B cell (primary cell): ENCODE results near the gene PTPRC. TPM values are rescaled to one million over a fixed set of nuclear protein-coding genes. Genes with fewer than 3 reads are reported as not detected.
A peak's percentile ranks its signal among the peaks of the same experiment; 100 is the strongest.

ENCODE experiments used
- ATAC-seq: fragments of 200-7000 bp; cut with Tn5 transposase; one replicate; pipeline ENCODE4 v1.10.0; 2021; ENCODE audit warnings: low read depth, mild to moderate bottlenecking, moderate number of reproducible peaks, moderate library complexity
- CTCF ChIA-PET: fragments of 350-600 bp; sonication (Branson Sonifier 250); formaldehyde crosslinking; loops from one replicate; lab custom pipeline; 2021; ENCODE audit warnings: antibody characterized with exemption, inconsistent platforms; lab: Charles Lee
- POLR2A ChIA-PET: fragments of 350-600 bp; sonication (Branson Sonifier 250); formaldehyde crosslinking; loops from one replicate; lab custom pipeline; 2021; ENCODE audit warnings: antibody characterized with exemption; lab: Charles Lee
- DNase-seq: peaks from one replicate; pipeline ENCODE4 v3.0.0; 2013
- H2AFZ ChIP-seq: 2 replicates; pipeline ENCODE4 v1.6.1; 2012; ENCODE audit warnings: mild to moderate bottlenecking, low read depth, low read length; ENCODE audit not compliant: insufficient read depth, poor library complexity, severe bottlenecking
- H3K27ac ChIP-seq, 2 donors: 1 replicate in 1 of 2; 2 replicates in 1 of 2; pipeline ENCODE4 v1.5.1; 2012 to 2013; ENCODE audit warnings: low read length in 2 of 2, mild to moderate bottlenecking in 2 of 2, moderate library complexity in 1 of 2
- H3K27me3 ChIP-seq, 4 experiments: fragments of 200-600 bp in 1 of 4; sonication (generic) in 1 of 4; replicated peaks in 1 of 4; 1 replicate in 2 of 4; 2 replicates in 2 of 4; pipeline versions ENCODE4 v1.6.1 to v1.7.0; 2013 to 2016; ENCODE audit warnings: low read length in 3 of 4, mild to moderate bottlenecking in 2 of 4, mixed read lengths in 1 of 4, moderate library complexity in 1 of 4; ENCODE audit not compliant: insufficient read depth in 4 of 4, control insufficient read depth in 3 of 4; ENCODE audit errors: control extremely low read depth in 1 of 4
- H3K36me3 ChIP-seq, 2 experiments: replicated peaks in 1 of 2; 1 replicate in 1 of 2; 2 replicates in 1 of 2; pipeline versions ENCODE4 v1.6.1 to v1.7.1; 2013; ENCODE audit warnings: low read length in 1 of 2; ENCODE audit not compliant: insufficient read depth in 2 of 2, control insufficient read depth in 1 of 2; ENCODE audit errors: control extremely low read depth in 1 of 2, extremely low read depth in 1 of 2
- H3K4me1 ChIP-seq, 2 donors: fragments of 200-600 bp in 1 of 2; sonication (generic) in 1 of 2; 1 replicate in 1 of 2; 2 replicates in 1 of 2; pipeline versions ENCODE4 v1.5.1 to v1.6.1; 2013 to 2017; ENCODE audit warnings: low read length in 2 of 2; ENCODE audit not compliant: control insufficient read depth in 2 of 2, insufficient read depth in 2 of 2
- H3K4me2 ChIP-seq: replicated peaks from 2 replicates; pipeline ENCODE3; 2012; ENCODE audit warnings: mild to moderate bottlenecking, low read depth, low read length; ENCODE audit not compliant: poor library complexity, severe bottlenecking
- H3K4me3 ChIP-seq, 5 experiments: fragments of 200-600 bp in 1 of 5; sonication (generic) in 1 of 5; 1 replicate in 3 of 5; 2 replicates in 2 of 5; pipeline versions ENCODE4 v1.5.1 to v1.7.0; 2011 to 2016; ENCODE audit warnings: low read length in 4 of 5, mild to moderate bottlenecking in 4 of 5, low read depth in 2 of 5, control low read depth in 1 of 5, moderate library complexity in 1 of 5; ENCODE audit not compliant: insufficient read depth in 1 of 5; ENCODE audit errors: control extremely low read depth in 1 of 5, extremely low read depth in 1 of 5
- H3K79me2 ChIP-seq: fragments of 200-600 bp; sonication (generic); one replicate; pipeline ENCODE4 v1.6.0; 2016; ENCODE audit warnings: low read length; ENCODE audit not compliant: control insufficient read depth, insufficient read depth
- H3K9ac ChIP-seq: fragments of 200-600 bp; sonication (generic); 2 replicates; pipeline ENCODE4 v1.6.1; 2017; ENCODE audit warnings: mild to moderate bottlenecking, low read length, moderate library complexity
- H3K9me3 ChIP-seq, 3 donors: one replicate each; pipeline versions ENCODE4 v1.6.1 to v1.7.1; 2013; ENCODE audit warnings: low read length in 2 of 3; ENCODE audit not compliant: control insufficient read depth in 2 of 3, insufficient read depth in 1 of 3; ENCODE audit errors: control extremely low read depth in 1 of 3
- H4K20me1 ChIP-seq: 2 replicates; pipeline ENCODE4 v1.6.0; 2012; ENCODE audit warnings: mild to moderate bottlenecking, low read length; ENCODE audit not compliant: insufficient read depth, control insufficient read depth, poor library complexity, severe bottlenecking
- H3K27ac Mint-ChIP-seq: one replicate; pipeline ENCODE4 v1.8.0; 2021; ENCODE audit warnings: mixed read lengths
- H3K27me3 Mint-ChIP-seq: one replicate; pipeline ENCODE4 v1.8.0; 2021; ENCODE audit warnings: mixed read lengths
- H3K4me1 Mint-ChIP-seq: one replicate; pipeline ENCODE4 v1.8.0; 2021; ENCODE audit warnings: mixed read lengths
- H3K4me3 Mint-ChIP-seq: one replicate; pipeline ENCODE4 v1.8.0; 2021; ENCODE audit warnings: mixed read lengths
- H3K9me3 Mint-ChIP-seq: one replicate; pipeline ENCODE4 v1.8.0; 2022; ENCODE audit warnings: mixed read lengths; ENCODE audit not compliant: insufficient read depth
- CTCF ChIP-seq: fragments of 200-600 bp; IDR thresholded peaks from one replicate; pipeline ENCODE4 v1.8.0; 2022; ENCODE audit warnings: antibody characterized with exemption, mild to moderate bottlenecking
- EZH2 ChIP-seq: IDR thresholded peaks from 2 replicates; pipeline ENCODE4 v1.6.1; 2012; ENCODE audit warnings: borderline replicate concordance, low read depth, mild to moderate bottlenecking, moderate library complexity, low read length; ENCODE audit not compliant: insufficient read depth, poor library complexity, severe bottlenecking
- WGBS: methylation state at CpG from one replicate; pipeline ENCODE4 v1.1.5; 2013; ENCODE audit warnings: missing lambda C conversion rate; ENCODE audit not compliant: insufficient coverage; 5-methylcytosine and 5-hydroxymethylcytosine counted together
- intact Hi-C: fragments of 100-400 bp; cut with micrococcal nuclease; formaldehyde crosslinking; loops from one replicate; pipeline ENCODE4 v1.10.0; 2022
- polyA plus RNA-seq: library from polyadenylated mRNA; depleted of rRNA; stranded (reverse); fragments of >200 nt; gene quantifications from 2 replicates; pipeline ENCODE4 v1.2.3, GENCODE V29; 2012
- total RNA-seq, 2 donors: library from RNA; stranded (reverse); fragments of 120-200 nt in 1 of 2; gene quantifications; 1 replicate in 1 of 2; 2 replicates in 1 of 2; pipeline versions ENCODE4 v1.2.3 to v1.2.4, GENCODE V29; 2013 to 2022

PTPRC gene
- total and polyA plus RNA-seq, 2 donors (not counting 1 experiment from before 2014, with no cell fraction given), result 151 to 543 TPM

- Mint-ChIP-seq H3K4me3 (no peak overlapping the region), H3K9me3 (no peaks in the 10 kb centered on the region), H3K27ac (peak overlapping the region; percentile 10), H3K27me3 (no peaks in the 10 kb centered on the region), H3K4me1 (peaks cover 11% of the 10 kb centered on the region)
- Histone ChIP-seq H3K79me2 (peaks cover 53% of the 10 kb centered on the region), H4K20me1 (peaks cover 39% of the 10 kb centered on the region), H3K36me3 (peaks cover 42 to 84% of the 10 kb centered on the region in 2 experiments), H3K9ac (no peak overlapping the region), H3K9me3 (no peaks in the 10 kb centered on the region), H3K27ac (peak overlapping the region in 1 of 2 donors; percentile 17), H3K27me3 (no peaks in the 10 kb centered on the region), H3K4me2 (no peak overlapping the region), H3K4me3 (no peak overlapping the region), H2AFZ (no peak overlapping the region), H3K4me1 (no peaks in the 10 kb centered on the region)
- TF ChIP-seq EZH2, result no peak
- TF ChIP-seq CTCF, result no peak
- CTCF ChIA-PET, result interaction anchor here (0.7 kb wide), 1 partner anchor 17 kb away, joined by 3 read pairs; no protein-coding TSS in a partner anchor
- POLR2A ChIA-PET, result no interaction called here
- DNase-seq, result no peak
- no peak for ATAC-seq
- intact Hi-C loops, result no loop called here
Measured at GRCh38 chr1:198726455-198726854, 87.6 kb downstream of the PTPRC start.

- H3K36me3 ChIP-seq, result peaks cover 40 to 95% of the 10 kb centered on the region in 2 experiments
Measured at GRCh38 chr1:198729195-198729863, 90.5 kb downstream of the PTPRC start.

More at GRCh38 chr1:198729195-198729863, 90.5 kb downstream of the PTPRC start:
- Histone ChIP-seq H2AFZ (no peak overlapping the region), H3K4me3 (no peak overlapping the region), H3K27ac (peak overlapping the region in 1 of 2 donors; percentile 3), H3K4me1 (no peaks in the 10 kb centered on the region), H3K9ac (no peak overlapping the region), H3K79me2 (peaks cover 55% of the 10 kb centered on the region), H4K20me1 (peaks cover 38% of the 10 kb centered on the region), H3K9me3 (no peaks in the 10 kb centered on the region), H3K27me3 (no peaks in the 10 kb centered on the region), H3K4me2 (no peak overlapping the region)
- Mint-ChIP-seq H3K4me1 (peaks cover 13% of the 10 kb centered on the region), H3K27me3 (no peaks in the 10 kb centered on the region), H3K27ac (peak overlapping the region; percentile 33), H3K9me3 (no peaks in the 10 kb centered on the region), H3K4me3 (no peak overlapping the region)
- TF ChIP-seq CTCF (no peak), EZH2 (no peak)
- intact Hi-C loops, result no loop called here
- CTCF ChIA-PET, result interaction anchor here (1.1 kb wide), 1 partner anchor 28 kb away, joined by 3 read pairs; no protein-coding TSS in a partner anchor
- no peak for DNase-seq
- POLR2A ChIA-PET, result interaction anchor here (0.7 kb wide), 1 partner anchor 957 kb away, joined by 3 read pairs; no protein-coding TSS in a partner anchor
- no peak for ATAC-seq
- 100% methylated on average over 1 of the region's 5 CpGs for WGBS
